H9 (cell line): Measurements from ENCODE around the gene BCL6. TPM values are rescaled to one million over a fixed set of nuclear protein-coding genes. Genes with fewer than 3 reads are reported as not detected.

Experiments used
- DNase-seq: peaks from one replicate; pipeline ENCODE4 v3.0.0-alpha.2; 2017
- H2AFZ ChIP-seq: one replicate; pipeline ENCODE4 v1.6.1; 2013; ENCODE audit warnings: mild to moderate bottlenecking, low read length, control low read depth, moderate library complexity
- H2AK5ac ChIP-seq: 2 replicates; pipeline ENCODE4 v1.6.1; 2013; ENCODE audit warnings: low read length, control low read depth, mixed read lengths; ENCODE audit not compliant: insufficient read length
- H2BK120ac ChIP-seq: one replicate; pipeline ENCODE4 v1.6.1; 2013; ENCODE audit warnings: low read depth, mild to moderate bottlenecking, low read length, control low read depth, inconsistent platforms; ENCODE audit not compliant: poor library complexity, severe bottlenecking
- H2BK12ac ChIP-seq: 2 replicates; pipeline ENCODE4 v1.6.1; 2013; ENCODE audit warnings: low read length, control low read depth, mixed read lengths, low read depth; ENCODE audit not compliant: insufficient read length
- H2BK15ac ChIP-seq: 2 replicates; pipeline ENCODE4 v1.6.1; 2013; ENCODE audit warnings: low read depth, low read length, control low read depth
- H2BK20ac ChIP-seq: one replicate; pipeline ENCODE4 v1.6.1; 2013; ENCODE audit warnings: low read depth, mild to moderate bottlenecking, low read length, control low read depth, inconsistent platforms; ENCODE audit not compliant: poor library complexity, severe bottlenecking
- H2BK5ac ChIP-seq: 2 replicates; pipeline ENCODE4 v1.6.1; 2013; ENCODE audit warnings: low read length, control low read depth, mixed read lengths; ENCODE audit not compliant: insufficient read length
- H3K14ac ChIP-seq: 2 replicates; pipeline ENCODE4 v1.6.1; 2013; ENCODE audit warnings: low read length, control low read depth; ENCODE audit not compliant: insufficient read depth
- H3K18ac ChIP-seq: 2 replicates; pipeline ENCODE4 v1.6.1; 2013; ENCODE audit warnings: low read depth, mild to moderate bottlenecking, mixed read lengths, low read length, control low read depth; ENCODE audit not compliant: insufficient read length
- H3K23ac ChIP-seq: 2 replicates; pipeline ENCODE4 v1.6.1; 2013; ENCODE audit warnings: low read length, control low read depth, mixed read lengths, low read depth; ENCODE audit not compliant: insufficient read length
- H3K23me2 ChIP-seq: 2 replicates; pipeline ENCODE4 v1.6.1; 2013; ENCODE audit warnings: low read depth, mild to moderate bottlenecking, mixed read lengths, low read length, control low read depth; ENCODE audit not compliant: insufficient read length, poor library complexity, severe bottlenecking
- H3K27ac ChIP-seq: 2 replicates; pipeline ENCODE4 v1.5.1; 2013; ENCODE audit warnings: low read length, control low read depth, mixed read lengths, low read depth; ENCODE audit not compliant: insufficient read length
- H3K27me3 ChIP-seq: 2 replicates; pipeline ENCODE4 v1.6.1; 2013; ENCODE audit warnings: low read length, control low read depth, inconsistent platforms; ENCODE audit not compliant: insufficient read depth
- H3K4ac ChIP-seq: 2 replicates; pipeline ENCODE4 v1.6.1; 2013; ENCODE audit warnings: low read depth, mild to moderate bottlenecking, control low read depth, inconsistent platforms, low read length, moderate library complexity
- H3K4me1 ChIP-seq: 2 replicates; pipeline ENCODE4 v1.6.1; 2013; ENCODE audit warnings: low read length, control low read depth, inconsistent platforms; ENCODE audit not compliant: insufficient read depth
- H3K4me2 ChIP-seq: 2 replicates; pipeline ENCODE4 v1.6.1; 2013; ENCODE audit warnings: low read length, control low read depth, mixed read lengths; ENCODE audit not compliant: insufficient read length, insufficient read depth
- H3K56ac ChIP-seq: 2 replicates; pipeline ENCODE4 v1.6.1; 2013; ENCODE audit warnings: low read depth, mild to moderate bottlenecking, mixed read lengths, low read length, control low read depth; ENCODE audit not compliant: insufficient read length
- H3K79me1 ChIP-seq: 2 replicates; pipeline ENCODE4 v1.6.1; 2013; ENCODE audit warnings: low read depth, mild to moderate bottlenecking, moderate library complexity, low read length, control low read depth, inconsistent platforms; ENCODE audit not compliant: insufficient read depth, poor library complexity, severe bottlenecking
- H3K79me2 ChIP-seq: 2 replicates; pipeline ENCODE4 v1.6.1; 2013; ENCODE audit warnings: low read length, control low read depth, inconsistent platforms; ENCODE audit not compliant: insufficient read depth
- H3K9ac ChIP-seq: 2 replicates; pipeline ENCODE4 v1.6.1; 2013; ENCODE audit warnings: low read length, control low read depth, mixed read lengths; ENCODE audit not compliant: insufficient read length; ENCODE audit errors: extremely low read depth
- H3K9me3 ChIP-seq: one replicate; pipeline ENCODE4 v1.6.1; 2013; ENCODE audit warnings: low read depth, low read length, inconsistent platforms; ENCODE audit not compliant: control insufficient read depth
- H3T11ph ChIP-seq: one replicate; pipeline ENCODE4 v1.6.1; 2013; ENCODE audit warnings: mild to moderate bottlenecking, low read length, control low read depth, inconsistent platforms
- H4K20me1 ChIP-seq: one replicate; pipeline ENCODE4 v1.6.1; 2013; ENCODE audit not compliant: control insufficient read depth, insufficient read length, insufficient read depth
- H4K5ac ChIP-seq: 2 replicates; pipeline ENCODE4 v1.6.1; 2013; ENCODE audit warnings: low read depth, mild to moderate bottlenecking, mixed read lengths, low read length, control low read depth; ENCODE audit not compliant: insufficient read length
- H4K8ac ChIP-seq: replicated peaks from 2 replicates; pipeline ENCODE4 v1.6.1; 2013; ENCODE audit warnings: low read length, control low read depth, mixed read lengths, low read depth; ENCODE audit not compliant: insufficient read length
- H4K91ac ChIP-seq: 2 replicates; pipeline ENCODE4 v1.6.1; 2013; ENCODE audit warnings: low read depth, mild to moderate bottlenecking, moderate library complexity, mixed read lengths, low read length, control low read depth; ENCODE audit not compliant: insufficient read length
- H3K27ac Mint-ChIP-seq, 3 experiments: 2 replicates in 2 of 3; 3 replicates in 1 of 3; pipeline ENCODE4 v1.8.0; 2020 to 2021; ENCODE audit warnings: mixed read lengths in 3 of 3, mild to moderate bottlenecking in 1 of 3, moderate library complexity in 1 of 3
- H3K27me3 Mint-ChIP-seq: 2 replicates; pipeline ENCODE4 v1.8.0; 2021; ENCODE audit warnings: low read depth, mild to moderate bottlenecking, moderate library complexity, mixed read lengths
- H3K36me3 Mint-ChIP-seq, 3 experiments: 2 replicates in 2 of 3; 3 replicates in 1 of 3; pipeline ENCODE4 v1.8.0; 2020 to 2021; ENCODE audit warnings: low read depth in 3 of 3, mixed read lengths in 3 of 3; ENCODE audit not compliant: insufficient read depth in 1 of 3
- H3K4me1 Mint-ChIP-seq, 2 experiments: 2 replicates each; pipeline ENCODE4 v1.8.0; 2020; ENCODE audit warnings: mixed read lengths in 2 of 2
- H3K4me3 Mint-ChIP-seq, 2 experiments: 2 replicates in 1 of 2; 3 replicates in 1 of 2; pipeline ENCODE4 v1.8.0; 2020 to 2021; ENCODE audit warnings: mild to moderate bottlenecking in 2 of 2, mixed read lengths in 2 of 2, moderate library complexity in 1 of 2
- H3K9me3 Mint-ChIP-seq, 2 experiments: 2 replicates in 1 of 2; 3 replicates in 1 of 2; pipeline ENCODE4 v1.8.0; 2020; ENCODE audit warnings: mild to moderate bottlenecking in 2 of 2, mixed read lengths in 2 of 2, moderate library complexity in 1 of 2
- CTCF ChIP-seq: fragments of 200-600 bp; sonication (generic); conservative IDR thresholded peaks from 3 replicates; pipeline ENCODE4 v1.8.0; 2021; ENCODE audit warnings: antibody characterized with exemption, mild to moderate bottlenecking
- WGBS: extraction: QIAGEN DNeasy Blood & Tissue Kit; methylation state at CpG from one replicate; pipeline ENCODE4 v1.1.7; 2013; ENCODE audit warnings: missing lambda C conversion rate, low lambda C conversion rate, mixed read lengths; ENCODE audit not compliant: insufficient read length; ENCODE audit errors: extremely low coverage; 5-methylcytosine and 5-hydroxymethylcytosine counted together
- total RNA-seq: library from RNA; stranded (reverse); gene quantifications from 2 replicates; pipeline ENCODE4 v1.2.1, GENCODE V29; 2021

Gene BCL6
- total RNA-seq, 1 experiment from 2014 or later: 3.4 TPM

- Mint-ChIP-seq H3K4me3 (no peak overlapping the region), H3K27me3 (peaks cover 3% of the 10 kb centered on the region; the same call in 1 of the 2 replicates), H3K4me1 (no peaks in the 10 kb centered on the region; a peak in 1 of 4 replicates), H3K27ac (no peak overlapping the region), H3K9me3 (peaks cover 17 to 19% of the 10 kb centered on the region in 2 experiments), H3K36me3 (peaks cover 10 to 15% (median 14%) of the 10 kb centered on the region in 3 experiments; a peak in 6 of 7 replicates)
- Histone ChIP-seq H2BK5ac (no peak overlapping the region), H4K8ac (no peak overlapping the region), H2AFZ (no peak overlapping the region), H3K79me2 (no peaks in the 10 kb centered on the region), H3K27ac (no peak overlapping the region), H3K27me3 (no peaks in the 10 kb centered on the region), H3K79me1 (no peaks in the 10 kb centered on the region), H2BK120ac (no peak overlapping the region), H3K4me2 (no peak overlapping the region), H3K56ac (no peak overlapping the region), H3K4ac (no peak overlapping the region), H4K91ac (no peak overlapping the region), H2BK15ac (no peak overlapping the region), H3K23me2 (no peaks in the 10 kb centered on the region), H3K14ac (no peak overlapping the region), H3K18ac (no peak overlapping the region), H2BK20ac (no peak overlapping the region), H2AK5ac (no peak overlapping the region), H4K5ac (no peak overlapping the region), H3K23ac (no peak overlapping the region), H3K9me3 (peaks cover 12% of the 10 kb centered on the region), H3K9ac (no peak overlapping the region), H3T11ph (no peak overlapping the region), H4K20me1 (no peaks in the 10 kb centered on the region), H3K4me1 (no peaks in the 10 kb centered on the region), H2BK12ac (no peak overlapping the region)
- WGBS: no CpG with 5 or more reads among the region's 4 CpGs
- DNase-seq: no peak
- TF ChIP-seq CTCF: no peak
Measured at GRCh38 chr3:187689984-187690383, 55.3 kb downstream of the BCL6 start.
